Esophagus squamous epithelium (tissue), 5 donors: ENCODE data around the gene KRTAP10-2. TPM values are rescaled to one million over a fixed set of nuclear protein-coding genes. Genes with fewer than 3 reads are reported as not detected.

Experiments used
- DNase-seq: peaks from one replicate; lab custom pipeline; 2025; lab: John Stamatoyannopoulos, UW
- H3K27ac ChIP-seq, 4 donors: fragments of 200-600 bp; sonication (generic); one replicate each; pipeline ENCODE4 v1.5.1; 2016 to 2019; ENCODE audit warnings: mild to moderate bottlenecking in 1 of 4
- H3K27me3 ChIP-seq, 4 donors: fragments of 200-600 bp; sonication (generic); 1 replicate in 3 of 4; 2 replicates in 1 of 4; pipeline versions ENCODE4 v1.5.1 to v1.6.0; 2017 to 2021; ENCODE audit warnings: antibody characterized with exemption in 1 of 4
- H3K36me3 ChIP-seq, 3 donors: fragments of 200-600 bp; sonication (generic); one replicate each; pipeline ENCODE4 v1.5.1; 2016 to 2019
- H3K4me1 ChIP-seq, 3 donors: fragments of 200-600 bp; sonication (generic); one replicate each; pipeline ENCODE4 v1.5.1; 2017 to 2019
- H3K4me3 ChIP-seq, 4 donors: fragments of 200-600 bp; sonication (generic); 1 replicate in 3 of 4; 2 replicates in 1 of 4; pipeline ENCODE4 v1.5.1; 2016 to 2019; ENCODE audit warnings: mild to moderate bottlenecking in 2 of 4, moderate library complexity in 1 of 4
- H3K9me3 ChIP-seq, 3 donors: fragments of 200-600 bp; sonication (generic); one replicate each; pipeline ENCODE4 v1.5.1; 2016 to 2019
- POLR2A ChIP-seq, 4 donors: fragments of 450-650 bp; IDR thresholded peaks; one replicate each; pipeline ENCODE4 v1.6.1; 2017; ENCODE audit warnings: antibody characterized with exemption in 4 of 4, mild to moderate bottlenecking in 4 of 4, moderate library complexity in 3 of 4
- WGBS, 2 donors: methylation state at CpG; one replicate each; pipeline ENCODE4 v1.1.5; 2018; 5-methylcytosine and 5-hydroxymethylcytosine counted together
- intact Hi-C: fragments of 100-400 bp; cut with DNase I; formaldehyde crosslinking; loops from one replicate; pipeline ENCODE4 v1.15.0; 2022
- total RNA-seq, 4 donors: library from RNA; depleted of rRNA; stranded (reverse); fragments of >200 nt; gene quantifications; one replicate each; pipeline ENCODE4 v1.1.0, GENCODE V29; 2016
- TF ChIP-seq, protein P1 (sequence below), 6 experiments: fragments of 450-650 bp in 4 of 6; fragments of 200-600 bp in 2 of 6; sonication (generic) in 2 of 6; IDR thresholded peaks; one replicate each; pipeline ENCODE4 v1.5.1; 2016 to 2019; ENCODE audit warnings: antibody characterized with exemption in 6 of 6, mild to moderate bottlenecking in 4 of 6, moderate library complexity in 4 of 6
- donor health status: DM: yes; HTN: yes; CAD: no.

Gene KRTAP10-2
- total RNA-seq, 4 donors from 2014 or later: not detected

DNA sequence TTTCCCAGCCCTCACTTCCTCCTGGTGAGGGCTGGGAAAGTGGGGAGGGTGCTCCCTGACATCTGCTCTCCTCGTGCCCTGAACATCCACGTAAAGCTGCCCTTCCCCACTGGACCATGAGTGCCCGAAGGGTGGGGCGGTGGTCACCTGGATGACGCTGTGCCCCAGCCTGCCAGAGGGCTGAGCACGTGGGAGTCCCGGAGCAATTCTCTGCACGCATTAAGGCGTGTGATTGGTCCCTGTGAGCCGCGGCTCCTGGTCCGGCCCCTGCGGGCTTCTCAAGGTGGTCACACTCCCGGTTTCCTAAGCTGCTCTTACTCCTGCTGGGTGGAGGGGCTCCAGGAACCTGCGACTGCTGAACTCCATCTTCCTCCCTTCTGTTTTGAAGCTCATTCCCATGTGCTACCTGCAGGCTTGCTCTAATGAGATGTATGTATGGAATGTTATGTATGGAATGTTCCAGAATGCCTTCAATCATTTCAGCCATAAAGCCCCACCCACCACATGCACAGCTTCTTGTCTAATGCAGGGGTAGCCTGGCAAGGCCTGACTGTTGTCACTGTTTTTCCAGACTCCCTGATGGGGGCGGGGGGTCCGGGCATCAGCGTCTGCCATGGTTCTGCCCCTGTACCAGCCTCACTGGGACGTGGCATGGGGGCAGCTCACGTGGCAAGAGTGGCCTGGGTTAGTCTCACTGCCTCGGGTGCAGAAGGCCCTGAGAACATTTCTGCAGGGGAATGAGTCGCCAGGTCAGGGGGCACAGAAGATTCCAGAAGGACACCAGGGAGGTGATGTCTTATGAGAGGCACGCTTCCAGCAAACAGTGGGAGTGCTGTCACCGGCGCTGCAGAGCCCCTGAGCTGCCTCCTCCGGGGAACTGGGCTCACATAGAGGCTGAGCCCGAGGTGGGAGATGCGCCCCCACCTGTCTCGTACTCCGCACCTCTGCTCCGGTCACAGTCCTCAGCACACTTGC lies 30.7 kb downstream of the KRTAP10-2 start:
- WGBS, 2 donors: 77 to 82% methylated on average over 16 to 23 of the region's 31 CpGs
- Histone ChIP-seq H3K27me3 (peaks cover 0 to 23% (median 0%) of the 10 kb centered on the region in 4 donors), H3K4me3 (no peak overlapping the region), H3K36me3 (no peaks in the 10 kb centered on the region), H3K27ac (no peak overlapping the region), H3K4me1 (no peaks in the 10 kb centered on the region), H3K9me3 (no peaks in the 10 kb centered on the region)
- TF ChIP-seq, protein P1, sequence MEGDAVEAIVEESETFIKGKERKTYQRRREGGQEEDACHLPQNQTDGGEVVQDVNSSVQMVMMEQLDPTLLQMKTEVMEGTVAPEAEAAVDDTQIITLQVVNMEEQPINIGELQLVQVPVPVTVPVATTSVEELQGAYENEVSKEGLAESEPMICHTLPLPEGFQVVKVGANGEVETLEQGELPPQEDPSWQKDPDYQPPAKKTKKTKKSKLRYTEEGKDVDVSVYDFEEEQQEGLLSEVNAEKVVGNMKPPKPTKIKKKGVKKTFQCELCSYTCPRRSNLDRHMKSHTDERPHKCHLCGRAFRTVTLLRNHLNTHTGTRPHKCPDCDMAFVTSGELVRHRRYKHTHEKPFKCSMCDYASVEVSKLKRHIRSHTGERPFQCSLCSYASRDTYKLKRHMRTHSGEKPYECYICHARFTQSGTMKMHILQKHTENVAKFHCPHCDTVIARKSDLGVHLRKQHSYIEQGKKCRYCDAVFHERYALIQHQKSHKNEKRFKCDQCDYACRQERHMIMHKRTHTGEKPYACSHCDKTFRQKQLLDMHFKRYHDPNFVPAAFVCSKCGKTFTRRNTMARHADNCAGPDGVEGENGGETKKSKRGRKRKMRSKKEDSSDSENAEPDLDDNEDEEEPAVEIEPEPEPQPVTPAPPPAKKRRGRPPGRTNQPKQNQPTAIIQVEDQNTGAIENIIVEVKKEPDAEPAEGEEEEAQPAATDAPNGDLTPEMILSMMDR (IDR thresholded peaks at IDR 0.05): no peak
- no peak for TF ChIP-seq POLR2A (IDR thresholded peaks at IDR 0.05)
- no peak for DNase-seq
- intact Hi-C loops: no loop called here

DNA sequence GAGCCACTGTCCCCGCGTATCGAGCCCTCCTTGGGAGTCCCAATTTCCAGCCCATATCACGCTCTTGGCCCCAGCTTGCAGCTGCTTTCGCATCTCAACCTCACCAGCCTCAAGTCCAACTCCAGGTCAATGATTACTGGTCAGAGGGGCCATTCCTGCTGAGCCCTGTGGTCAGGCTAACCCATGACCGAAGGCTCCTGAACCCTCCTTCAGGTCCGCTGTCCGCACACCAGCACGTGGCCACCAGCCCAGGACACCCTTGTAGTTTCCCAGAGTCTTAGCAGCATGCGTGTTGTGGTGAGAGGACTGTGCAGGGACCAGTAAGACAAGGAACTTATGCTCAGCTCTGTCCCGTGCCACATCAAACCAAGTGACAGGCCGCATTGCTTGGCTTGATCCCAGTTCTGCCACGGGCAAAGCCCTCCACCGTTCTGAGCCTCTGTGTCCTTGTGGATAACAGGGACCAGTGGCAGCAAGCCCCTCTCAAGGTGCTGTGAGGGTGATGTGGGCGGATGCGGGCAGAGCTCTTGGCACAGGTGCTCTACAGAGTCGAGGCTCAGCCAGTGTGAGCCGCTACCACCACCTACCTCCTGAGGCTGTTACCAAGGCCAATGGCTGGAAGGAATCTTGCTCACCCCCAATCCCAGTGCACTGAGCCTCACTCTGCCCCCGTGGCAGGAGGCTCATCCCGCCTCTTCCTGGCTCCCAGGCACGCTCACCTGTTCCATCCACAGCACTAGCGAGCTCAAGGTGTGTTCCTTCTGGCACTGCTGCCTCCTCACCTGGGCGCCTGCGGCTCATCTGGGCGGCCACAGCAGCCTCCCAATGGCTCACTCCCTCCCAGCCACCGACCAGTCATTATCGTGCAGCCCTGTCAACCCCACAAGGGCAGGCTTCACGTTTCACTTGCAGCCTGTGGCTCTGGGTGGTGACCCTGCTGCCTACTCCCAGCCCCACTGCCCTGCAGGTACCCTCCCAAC lies 31.7 kb downstream of the KRTAP10-2 start:
- intact Hi-C loops: loop anchor here (10.0 kb wide), 1 partner anchor 275 kb away; no protein-coding TSS in a partner anchor
- Histone ChIP-seq H3K4me1 (no peaks in the 10 kb centered on the region), H3K36me3 (no peaks in the 10 kb centered on the region), H3K27ac (no peak overlapping the region), H3K4me3 (no peak overlapping the region), H3K27me3 (peaks cover 0 to 18% (median 0%) of the 10 kb centered on the region in 4 donors), H3K9me3 (no peaks in the 10 kb centered on the region)
- TF ChIP-seq POLR2A (IDR thresholded peaks at IDR 0.05): no peak
- TF ChIP-seq, protein P1 (IDR thresholded peaks at IDR 0.05): no peak
- DNase-seq: no peak
- 77 to 84% methylated on average over 13 to 16 of the region's 28 CpGs for whole genome bisulfite sequencing, 2 donors

DNA sequence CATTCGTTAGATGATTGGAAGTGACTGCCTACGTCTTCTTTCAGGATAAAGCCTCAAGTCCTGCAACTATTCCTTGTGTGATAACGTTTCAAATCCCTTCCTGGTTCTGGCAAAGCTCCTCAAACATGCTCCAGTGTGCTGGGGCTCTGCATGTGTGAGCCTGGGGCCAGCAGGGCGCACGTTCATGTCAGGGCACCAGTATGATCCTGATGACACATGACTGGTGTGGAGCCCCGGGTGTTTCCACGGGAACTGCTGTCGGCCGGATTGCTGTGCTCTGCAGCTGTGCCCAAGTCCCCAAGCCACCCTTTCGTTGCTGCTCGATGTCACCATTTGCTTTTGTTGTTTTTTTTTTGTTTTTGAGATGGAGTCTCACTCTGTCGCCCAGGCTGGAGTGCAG lies 32.6 kb downstream of the KRTAP10-2 start:
- DNase-seq: no peak
- TF ChIP-seq POLR2A (IDR thresholded peaks at IDR 0.05): no peak
- TF ChIP-seq, protein P1 (IDR thresholded peaks at IDR 0.05): no peak
- intact Hi-C loops: loop anchor here (10.0 kb wide), 1 partner anchor 276 kb away; no protein-coding TSS in a partner anchor
- 48 to 51% methylated on average over 9 to 12 of the region's 12 CpGs for WGBS, 2 donors
- Histone ChIP-seq H3K36me3 (no peaks in the 10 kb centered on the region), H3K27me3 (peaks cover 0 to 18% (median 0%) of the 10 kb centered on the region in 4 donors), H3K9me3 (no peaks in the 10 kb centered on the region), H3K4me1 (no peaks in the 10 kb centered on the region), H3K4me3 (no peak overlapping the region), H3K27ac (no peak overlapping the region)

DNA sequence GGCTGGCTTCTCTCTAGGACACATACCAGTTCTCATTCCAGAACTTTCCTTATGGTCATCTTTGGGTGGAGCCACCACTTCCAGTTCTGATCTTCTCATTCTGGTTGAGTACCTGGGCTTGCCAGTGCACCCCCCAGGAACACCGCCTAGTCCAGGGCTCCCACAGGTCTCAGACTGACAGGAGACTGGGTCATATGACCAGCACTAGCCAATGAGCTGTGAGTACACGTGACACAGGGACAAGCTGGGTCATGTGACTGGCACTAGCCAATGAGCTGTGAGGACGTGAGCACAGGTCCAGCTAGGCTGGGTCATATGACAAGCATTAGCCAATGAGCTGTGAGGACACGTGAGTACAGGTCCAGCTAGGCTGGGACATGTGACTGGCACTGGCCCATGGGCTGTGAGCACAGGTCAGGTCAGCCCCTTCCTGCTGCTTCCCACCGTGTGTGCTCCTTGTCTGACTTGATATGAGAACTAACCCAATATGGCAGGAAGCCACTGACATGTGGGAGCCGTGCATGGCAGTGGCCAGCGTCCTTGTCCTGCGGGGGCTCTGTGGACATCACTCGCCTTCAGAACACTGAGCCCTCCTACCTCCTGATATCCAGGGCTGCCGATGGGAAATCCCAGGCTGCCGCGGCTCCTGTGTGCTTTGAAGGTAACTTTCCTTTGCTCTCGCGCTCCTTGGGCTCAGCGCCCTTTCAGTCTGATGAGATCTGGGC lies 34.0 kb downstream of the KRTAP10-2 start:
- intact Hi-C loops: loop anchor here (10.0 kb wide), 1 partner anchor 277 kb away; no protein-coding TSS in a partner anchor
- TF ChIP-seq, protein P1 (IDR thresholded peaks at IDR 0.05): no peak
- no peak for TF ChIP-seq POLR2A (IDR thresholded peaks at IDR 0.05)
- Histone ChIP-seq H3K9me3 (no peaks in the 10 kb centered on the region), H3K4me3 (no peak overlapping the region), H3K36me3 (no peaks in the 10 kb centered on the region), H3K27me3 (peaks cover 0 to 24% (median 0%) of the 10 kb centered on the region in 4 donors), H3K4me1 (no peaks in the 10 kb centered on the region), H3K27ac (no peak overlapping the region)
- 81 to 88% methylated on average over 12 of the region's 15 CpGs for WGBS, 2 donors
- no peak for DNase-seq
